ENCODE data around the gene SLC9A5. TPM values are rescaled to one million over a fixed set of nuclear protein-coding genes. Genes with fewer than 3 reads are reported as not detected.

Gene SLC9A5
- total RNA-seq, 2 experiments from 2014 or later = 5.9 to 6.1 TPM

GRCh38 chr16:67207249-67208091 is 41.3 kb upstream of the SLC9A5 start:
- ChIA-PET POLR2A (interaction anchor here (1.6 to 2.5 kb wide), 2 partner anchors 9 to 19 kb away, joined by 4 to 8 read pairs; partner anchors contain the start of gene TMEM208), CTCF (interaction anchor here (0.8 to 2.0 kb wide), 2 partner anchors 9 to 52 kb away, joined by 3 to 6 read pairs; no protein-coding TSS in a partner anchor)
- Mint-ChIP-seq H3K27me3 (no peaks in the 10 kb centered on the region), H3K4me3 (no peak overlapping the region), H3K9me3 (no peaks in the 10 kb centered on the region), H3K27ac (no peak overlapping the region), H3K4me1 (ENCODE audit: low read depth) (no peaks in the 10 kb centered on the region), H3K36me3 (no peaks in the 10 kb centered on the region)
- intact Hi-C loops (cut with micrococcal nuclease) = no loop called here
- DNase-seq = no peak

- Mint-ChIP-seq H3K9me3 (no peaks in the 10 kb centered on the region), H3K4me1 (ENCODE audit: low read depth) (no peaks in the 10 kb centered on the region), H3K27me3 (no peaks in the 10 kb centered on the region), H3K36me3 (no peaks in the 10 kb centered on the region), H3K4me3 (no peak overlapping the region), H3K27ac (no peak overlapping the region)
- ChIA-PET CTCF (interaction anchor here (2.0 kb wide), 1 partner anchor 10 kb away, joined by 6 read pairs; no protein-coding TSS in a partner anchor), POLR2A (interaction anchor here (2.5 kb wide), 1 partner anchor 18 kb away, joined by 8 read pairs; the partner anchor contains the start of gene TMEM208)
- DNase-seq = no peak
- intact Hi-C loops (cut with micrococcal nuclease) = no loop called here
Measured at GRCh38 chr16:67208154-67208896, 40.5 kb upstream of the SLC9A5 start.

DNA sequence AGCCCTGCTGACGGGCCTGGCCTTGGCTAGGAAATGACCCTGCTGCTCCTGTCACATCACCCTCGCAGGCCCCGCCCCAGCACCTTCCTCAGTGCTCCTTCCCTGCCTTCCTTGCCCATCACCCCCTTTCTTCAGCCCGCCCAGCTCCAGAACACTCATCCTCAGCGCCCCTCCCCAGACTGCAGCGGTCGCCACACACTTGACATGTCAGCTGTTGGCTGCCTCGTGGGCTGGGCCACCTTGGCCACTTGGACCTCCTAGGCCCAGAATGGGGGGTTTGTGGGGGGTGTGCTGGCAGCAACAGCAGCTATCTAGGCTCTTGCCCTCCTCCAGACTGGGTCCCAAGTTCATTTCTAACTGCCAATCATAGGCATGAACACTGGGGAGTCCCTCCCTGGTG is 39.2 kb upstream of the SLC9A5 start:
- ChIA-PET POLR2A (interaction anchor here (1.4 to 2.5 kb wide), 2 partner anchors 17 to 38 kb away, joined by 3 to 8 read pairs; partner anchors contain the start of gene TMEM208), CTCF (interaction anchor here (1.6 to 2.0 kb wide), 2 partner anchors 11 to 15 kb away, joined by 3 to 6 read pairs; no protein-coding TSS in a partner anchor)
- no peak overlapping the region for H3K27ac Mint-ChIP-seq

DNA sequence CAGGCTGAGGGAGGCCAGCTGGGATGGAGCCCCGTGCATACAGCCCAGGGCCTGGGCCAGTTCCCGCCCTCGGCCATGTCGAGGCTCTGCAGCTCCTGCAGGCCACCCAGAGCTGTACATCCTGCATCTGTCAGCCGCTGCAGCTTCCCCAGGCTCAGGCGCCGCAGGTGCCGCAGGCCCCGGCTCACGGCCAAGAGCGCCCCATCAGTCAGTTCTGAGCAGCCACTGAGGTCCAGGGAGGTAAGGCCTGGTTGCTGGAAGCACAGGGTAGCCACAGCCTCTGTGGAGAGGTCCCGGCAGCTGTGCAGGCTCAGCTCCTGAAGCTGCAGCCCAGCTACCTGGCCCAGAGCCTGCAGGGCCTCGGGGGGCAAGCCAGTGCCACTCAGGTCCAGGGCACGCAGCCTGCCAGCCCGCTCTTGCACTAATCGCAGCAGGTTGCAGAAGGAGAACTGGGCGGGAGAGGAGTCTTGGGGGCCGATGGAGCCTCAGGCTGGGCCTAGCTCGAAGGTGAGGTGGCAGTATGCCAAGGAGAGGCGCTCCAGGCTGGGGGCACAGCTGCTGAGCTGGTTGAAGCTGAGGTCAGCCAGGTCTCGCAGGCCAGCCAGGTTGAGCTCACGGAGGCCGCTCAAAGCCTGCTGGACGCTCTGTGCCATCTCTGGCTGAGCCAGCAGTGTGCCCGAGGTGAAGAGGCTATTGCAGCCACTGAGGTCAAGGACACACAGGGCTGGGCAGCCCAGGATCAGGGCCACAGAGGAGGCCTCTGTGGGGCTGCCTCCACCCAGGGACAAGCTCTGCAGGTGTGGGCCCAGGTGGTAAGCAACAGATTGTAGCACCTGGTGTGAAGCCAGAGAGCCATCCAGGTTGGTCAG is 38.5 kb upstream of the SLC9A5 start:
- CTCF ChIA-PET = interaction anchor here (1.6 kb wide), 1 partner anchor 15 kb away, joined by 3 read pairs; no protein-coding TSS in a partner anchor
- Mint-ChIP-seq H3K27me3 (no peaks in the 10 kb centered on the region), H3K9me3 (no peaks in the 10 kb centered on the region), H3K27ac (no peak overlapping the region), H3K4me3 (no peak overlapping the region), H3K36me3 (no peaks in the 10 kb centered on the region), H3K4me1 (ENCODE audit: low read depth) (no peaks in the 10 kb centered on the region)
- DNase-seq = no peak
- POLR2A ChIA-PET = interaction anchor here (1.4 kb wide), 1 partner anchor 38 kb away, joined by 3 read pairs; no protein-coding TSS in a partner anchor
- intact Hi-C loops (cut with micrococcal nuclease) = no loop called here

More for the DNA sequence above, 39.2 kb upstream of the SLC9A5 start:
- Mint-ChIP-seq H3K36me3 (no peaks in the 10 kb centered on the region), H3K4me3 (no peak overlapping the region), H3K4me1 (ENCODE audit: low read depth) (no peaks in the 10 kb centered on the region), H3K9me3 (no peaks in the 10 kb centered on the region), H3K27me3 (no peaks in the 10 kb centered on the region)
- no peak for DNase-seq
- intact Hi-C loops (cut with micrococcal nuclease) = no loop called here

- Mint-ChIP-seq H3K4me1 (ENCODE audit: low read depth) (no peaks in the 10 kb centered on the region), H3K36me3 (no peaks in the 10 kb centered on the region), H3K9me3 (no peaks in the 10 kb centered on the region), H3K27ac (no peak overlapping the region), H3K4me3 (no peak overlapping the region), H3K27me3 (no peaks in the 10 kb centered on the region)
- intact Hi-C loops (cut with micrococcal nuclease) = no loop called here
- ChIA-PET POLR2A (interaction anchor here (0.6 kb wide), 1 partner anchor 549 kb away, joined by 3 read pairs; no protein-coding TSS in a partner anchor), CTCF (no interaction called here)
- DNase-seq = no peak
Measured at GRCh38 chr16:67211674-67212073, 37.1 kb upstream of the SLC9A5 start.

DNA sequence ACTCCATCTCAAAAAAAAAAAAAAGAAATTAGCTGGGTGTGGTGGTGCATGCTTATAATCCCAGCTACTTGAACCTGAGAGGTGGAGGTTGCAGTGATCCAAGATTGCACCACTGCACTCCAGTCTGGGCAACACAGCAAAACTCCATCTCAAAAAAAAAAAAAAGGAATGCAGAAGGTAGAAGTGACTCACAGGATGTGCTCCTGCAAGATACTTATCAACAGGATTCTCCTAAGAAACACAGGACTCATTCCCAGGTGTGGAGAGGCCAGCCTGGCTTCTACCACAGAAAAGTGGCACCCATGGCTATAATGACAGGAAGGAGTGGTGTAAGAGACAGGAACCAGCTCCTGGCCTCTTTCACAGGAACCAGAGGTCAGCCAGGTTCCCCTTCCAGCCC is 36.0 kb upstream of the SLC9A5 start:
- ChIA-PET CTCF (no interaction called here), POLR2A (no interaction called here)
- no peak overlapping the region for H3K27ac Mint-ChIP-seq
- H3K4me3 Mint-ChIP-seq = no peak overlapping the region
- intact Hi-C loops (cut with micrococcal nuclease) = no loop called here
- H3K27me3 Mint-ChIP-seq = no peaks in the 10 kb centered on the region
- H3K9me3 Mint-ChIP-seq = no peaks in the 10 kb centered on the region
- H3K36me3 Mint-ChIP-seq = no peaks in the 10 kb centered on the region
- DNase-seq = no peak
- no peaks in the 10 kb centered on the region for H3K4me1 Mint-ChIP-seq (ENCODE audit: low read depth)

- Mint-ChIP-seq H3K4me1 (ENCODE audit: low read depth) (no peaks in the 10 kb centered on the region), H3K27ac (no peak overlapping the region), H3K9me3 (no peaks in the 10 kb centered on the region), H3K4me3 (no peak overlapping the region), H3K27me3 (no peaks in the 10 kb centered on the region), H3K36me3 (no peaks in the 10 kb centered on the region)
- DNase-seq = no peak
- POLR2A ChIA-PET = no interaction called here
- intact Hi-C loops (cut with micrococcal nuclease) = no loop called here
- CTCF ChIA-PET = no interaction called here
Measured at GRCh38 chr16:67213197-67214019, 35.4 kb upstream of the SLC9A5 start.

GRCh38 chr16:67215706-67216105 is 33.1 kb upstream of the SLC9A5 start:
- intact Hi-C loops (cut with micrococcal nuclease) = no loop called here
- Mint-ChIP-seq H3K9me3 (no peaks in the 10 kb centered on the region), H3K36me3 (no peaks in the 10 kb centered on the region), H3K27ac (no peak overlapping the region), H3K27me3 (no peaks in the 10 kb centered on the region), H3K4me1 (ENCODE audit: low read depth) (no peaks in the 10 kb centered on the region), H3K4me3 (no peak overlapping the region)
- CTCF ChIA-PET = no interaction called here
- POLR2A ChIA-PET = no interaction called here
- no peak for DNase-seq

DNA sequence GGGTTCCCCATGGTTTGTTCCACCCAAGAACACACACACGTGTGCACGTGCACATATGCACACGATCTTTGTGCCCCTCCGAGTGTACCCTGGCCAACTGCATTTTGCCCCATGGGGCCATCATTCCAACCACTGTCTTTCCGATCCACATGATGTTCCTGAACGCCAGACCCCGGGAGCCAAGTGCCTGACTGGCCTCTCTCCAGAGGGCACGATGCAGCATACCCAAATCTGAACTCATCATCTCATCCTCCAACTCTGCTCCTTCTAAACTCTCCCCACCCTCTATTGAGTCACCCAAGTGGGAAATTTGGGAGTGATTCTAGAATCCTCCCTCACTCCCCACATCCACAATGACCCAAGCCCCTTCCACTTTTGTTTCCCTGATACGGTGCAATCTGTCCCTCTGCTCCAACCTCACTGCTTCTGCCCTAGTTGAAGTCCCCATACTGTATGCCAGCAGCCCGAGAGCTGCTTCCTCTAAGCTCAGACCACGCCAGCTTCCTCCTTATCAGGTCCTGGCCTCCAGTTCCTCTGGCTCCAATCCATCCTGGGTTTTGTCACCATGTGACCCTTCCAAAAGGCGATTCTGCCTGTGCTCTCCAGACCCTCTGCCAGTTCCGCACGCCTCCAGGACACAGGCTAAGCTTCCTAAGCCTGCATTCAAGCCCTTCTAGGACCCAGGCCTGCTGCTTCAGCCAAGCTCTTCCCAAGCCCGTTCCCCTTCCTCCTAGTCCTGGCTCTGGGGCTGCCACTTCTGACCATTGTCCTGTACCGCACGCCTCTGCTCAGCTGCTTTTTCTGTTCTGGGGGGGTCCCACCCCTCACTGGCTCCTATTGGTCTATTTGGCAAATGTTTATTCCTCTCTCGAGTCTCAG is 31.9 kb upstream of the SLC9A5 start:
- no peaks in the 10 kb centered on the region for H3K36me3 Mint-ChIP-seq
- no peaks in the 10 kb centered on the region for H3K9me3 Mint-ChIP-seq
- ChIA-PET POLR2A (no interaction called here), CTCF (interaction anchor here (1.4 kb wide), 1 partner anchor 10 kb away, joined by 6 read pairs; the partner anchor contains the start of gene TMEM208)
- no peaks in the 10 kb centered on the region for H3K4me1 Mint-ChIP-seq (ENCODE audit: low read depth)
- H3K4me3 Mint-ChIP-seq = no peak overlapping the region
- intact Hi-C loops (cut with micrococcal nuclease) = no loop called here
- no peaks in the 10 kb centered on the region for H3K27me3 Mint-ChIP-seq
- no peak overlapping the region for H3K27ac Mint-ChIP-seq
- DNase-seq = no peak

- DNase-seq = no peak
- Mint-ChIP-seq H3K36me3 (peaks cover 11% of the 10 kb centered on the region), H3K4me1 (ENCODE audit: low read depth) (peaks cover 48% of the 10 kb centered on the region), H3K27ac (peak overlapping the region; percentile 34), H3K9me3 (no peaks in the 10 kb centered on the region), H3K4me3 (no peak overlapping the region), H3K27me3 (no peaks in the 10 kb centered on the region)
- ChIA-PET POLR2A (interaction anchor here (0.9 to 1.0 kb wide), 2 partner anchors 9 to 20 kb away, joined by 3 read pairs; no protein-coding TSS in a partner anchor), CTCF (interaction anchor here (1.6 kb wide), 1 partner anchor 26 kb away, joined by 7 read pairs; no protein-coding TSS in a partner anchor)
- intact Hi-C loops (cut with micrococcal nuclease) = no loop called here
Measured at GRCh38 chr16:67223992-67224391, 24.8 kb upstream of the SLC9A5 start.

Data from activated CD4-positive, alpha-beta memory T cell treated with anti-CD3 and anti-CD28 coated beads for 36 hours (primary cell).